Right atrium auricular region (tissue), 2 donors: ENCODE measurements around the gene PSD. TPM values are rescaled to one million over a fixed set of nuclear protein-coding genes. Genes with fewer than 3 reads are reported as not detected.

Experiments
- DNase-seq: peaks from one replicate; pipeline ENCODE4 v3.0.0-alpha.2; 2019; ENCODE audit warnings: low spot score
- H3K27ac ChIP-seq, 2 donors: fragments of 200-600 bp; sonication (generic); 1 replicate in 1 of 2; 2 replicates in 1 of 2; pipeline ENCODE4 v1.5.1; 2016 to 2019
- H3K27me3 ChIP-seq, 2 donors: fragments of 200-600 bp; sonication (generic); one replicate each; pipeline versions ENCODE4 v1.5.1 to v1.6.0; 2017 to 2019
- H3K36me3 ChIP-seq: fragments of 200-600 bp; sonication (generic); one replicate; pipeline ENCODE4 v1.5.1; 2016
- H3K4me1 ChIP-seq, 2 donors: fragments of 200-600 bp; sonication (generic); one replicate each; pipeline versions ENCODE4 v1.5.1 to v1.6.0; 2017 to 2019
- H3K4me3 ChIP-seq, 2 donors: fragments of 200-600 bp; sonication (generic); 1 replicate in 1 of 2; 2 replicates in 1 of 2; pipeline ENCODE4 v1.5.1; 2017 to 2019; ENCODE audit warnings: mild to moderate bottlenecking in 1 of 2, moderate library complexity in 1 of 2
- H3K9me3 ChIP-seq, 2 donors: fragments of 200-600 bp; sonication (generic); one replicate each; pipeline ENCODE4 v1.5.1; 2019
- CTCF ChIP-seq, 2 donors: fragments of 200-600 bp; sonication (generic); IDR thresholded peaks; one replicate each; pipeline ENCODE4 v1.5.1; 2019; ENCODE audit warnings: antibody characterized with exemption in 2 of 2
- total RNA-seq, 2 donors: library from RNA; depleted of rRNA; stranded (reverse); fragments of >200 nt; gene quantifications; one replicate each; pipeline ENCODE4 v1.1.0, GENCODE V29; 2016

PSD gene
- total RNA-seq, 2 donors from 2014 or later, result 2.2 to 9.7 TPM

GRCh38 chr10:102375250-102375649 lies 43.3 kb downstream of the PSD start:
- peaks cover 90% of the 10 kb centered on the region for H3K36me3 ChIP-seq
- no peak overlapping the region for H3K27ac ChIP-seq
- H3K9me3 ChIP-seq, result peaks cover 0 to 9% of the 10 kb centered on the region in 2 donors

DNA sequence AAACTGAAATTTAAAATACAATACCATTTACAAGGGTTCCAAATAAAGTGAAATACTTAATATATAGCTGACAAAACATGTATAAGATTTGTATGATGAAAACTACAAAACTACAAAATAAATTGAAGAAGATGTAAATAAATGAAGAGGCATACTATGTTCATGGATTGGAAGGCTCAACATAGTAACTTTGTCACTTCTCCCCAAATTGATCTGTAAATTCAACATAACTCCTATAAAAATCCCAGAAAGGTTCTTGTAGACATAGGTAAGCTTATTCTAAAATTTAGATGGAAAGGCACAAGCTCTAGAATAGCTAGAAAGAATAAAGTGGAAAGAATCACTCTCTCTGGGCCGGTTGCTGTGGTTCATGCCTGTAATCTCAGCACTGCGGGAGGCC lies 47.3 kb downstream of the PSD start:
- Histone ChIP-seq H3K4me3 (no peak overlapping the region), H3K27me3 (no peaks in the 10 kb centered on the region), H3K4me1 (no peaks in the 10 kb centered on the region), H3K9me3 (peaks cover 0 to 9% of the 10 kb centered on the region in 2 donors), H3K27ac (no peak overlapping the region), H3K36me3 (peaks cover 94% of the 10 kb centered on the region)
- TF ChIP-seq CTCF (IDR thresholded peaks at IDR 0.05), result no peak
- no peak for DNase-seq

More at GRCh38 chr10:102375250-102375649, 43.3 kb downstream of the PSD start:
- DNase-seq, result no peak
- no peaks in the 10 kb centered on the region for H3K27me3 ChIP-seq
- H3K4me1 ChIP-seq, result no peaks in the 10 kb centered on the region
- no peak for TF ChIP-seq CTCF (IDR thresholded peaks at IDR 0.05)
- no peak overlapping the region for H3K4me3 ChIP-seq

- H3K27me3 ChIP-seq, result no peaks in the 10 kb centered on the region
- no peak overlapping the region for H3K27ac ChIP-seq
- no peak for TF ChIP-seq CTCF (IDR thresholded peaks at IDR 0.05)
- peaks cover 0 to 9% of the 10 kb centered on the region in 2 donors for H3K9me3 ChIP-seq
- peaks cover 100% of the 10 kb centered on the region for H3K36me3 ChIP-seq
- no peak overlapping the region for H3K4me3 ChIP-seq
- H3K4me1 ChIP-seq, result no peaks in the 10 kb centered on the region
- no peak for DNase-seq
Observed at GRCh38 chr10:102368077-102368476, 50.5 kb downstream of the PSD start.

GRCh38 chr10:102367441-102367840 lies 51.1 kb downstream of the PSD start:
- no peaks in the 10 kb centered on the region for H3K4me1 ChIP-seq
- DNase-seq, result no peak
- no peak overlapping the region for H3K4me3 ChIP-seq
- peaks cover 0 to 9% of the 10 kb centered on the region in 2 donors for H3K9me3 ChIP-seq
- no peak for TF ChIP-seq CTCF (IDR thresholded peaks at IDR 0.05)
- peaks cover 100% of the 10 kb centered on the region for H3K36me3 ChIP-seq
- no peaks in the 10 kb centered on the region for H3K27me3 ChIP-seq
- no peak overlapping the region for H3K27ac ChIP-seq

DNA sequence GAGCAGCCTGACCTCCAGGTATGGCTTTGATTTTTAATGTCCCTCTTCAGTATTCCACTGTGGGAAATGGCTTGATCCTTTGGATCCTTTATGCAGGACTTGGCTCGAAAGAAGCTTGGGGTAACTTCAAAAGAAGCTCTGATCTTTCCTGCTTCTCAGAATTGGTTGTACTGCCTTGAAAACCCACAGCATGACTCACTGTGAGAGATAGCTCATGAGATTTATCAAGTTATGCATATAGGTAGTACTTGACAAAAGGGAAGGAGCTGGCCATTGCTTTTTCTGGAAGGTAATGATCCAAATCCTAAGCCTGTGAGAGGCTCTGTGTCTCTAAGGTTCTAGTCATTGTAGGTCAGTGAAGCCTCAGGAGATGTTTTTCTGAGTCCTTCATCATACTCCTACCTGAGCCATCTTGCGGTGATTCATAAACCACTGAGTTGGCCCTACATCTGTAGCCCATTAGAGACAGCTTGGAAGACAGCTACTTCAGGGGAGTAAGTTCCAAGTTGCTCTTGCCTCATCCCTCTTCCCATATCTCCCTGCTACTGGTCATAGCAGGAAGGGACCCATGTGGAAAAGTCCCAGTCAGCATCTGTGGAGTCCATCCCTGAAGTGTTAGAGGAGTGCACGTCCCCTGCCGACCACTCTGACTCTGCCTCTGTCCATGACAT lies 59.7 kb downstream of the PSD start:
- no peaks in the 10 kb centered on the region for H3K9me3 ChIP-seq
- no peak for TF ChIP-seq CTCF (IDR thresholded peaks at IDR 0.05)
- no peak for DNase-seq
- no peak overlapping the region for H3K27ac ChIP-seq
- H3K27me3 ChIP-seq, result no peaks in the 10 kb centered on the region
- peaks cover 85% of the 10 kb centered on the region for H3K36me3 ChIP-seq
- H3K4me3 ChIP-seq, result no peak overlapping the region
- H3K4me1 ChIP-seq, result no peaks in the 10 kb centered on the region

DNA sequence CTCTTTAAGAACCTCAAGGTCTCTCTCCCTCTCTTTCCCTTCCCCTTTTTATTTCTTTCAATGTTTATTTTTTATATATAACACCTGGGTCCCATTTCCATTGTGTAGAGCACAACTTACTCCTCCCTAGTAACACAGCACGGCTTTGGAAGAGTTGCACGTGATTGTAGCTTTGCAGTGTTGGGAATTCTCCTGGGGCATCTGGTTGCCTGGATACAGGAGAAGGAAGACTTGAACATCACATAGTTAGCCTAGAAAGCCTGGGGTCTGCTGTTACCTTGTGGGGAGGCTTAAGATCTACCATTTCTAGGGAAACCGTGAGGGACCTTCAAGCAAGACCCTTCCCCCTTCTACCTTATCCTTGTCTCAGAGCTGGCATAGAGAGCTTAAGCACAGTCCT lies 64.1 kb downstream of the PSD start:
- no peak for TF ChIP-seq CTCF (IDR thresholded peaks at IDR 0.05)
- DNase-seq, result no peak
- Histone ChIP-seq H3K27ac (no peak overlapping the region), H3K4me3 (no peak overlapping the region), H3K36me3 (peaks cover 70% of the 10 kb centered on the region), H3K27me3 (no peaks in the 10 kb centered on the region), H3K4me1 (no peaks in the 10 kb centered on the region), H3K9me3 (no peaks in the 10 kb centered on the region)
